IMR-90 (cell line): ENCODE measurements around the gene ZSCAN10. TPM values are rescaled to one million over a fixed set of nuclear protein-coding genes. Genes with fewer than 3 reads are reported as not detected.

Source experiments
- ATAC-seq: fragments of 200-7000 bp; cut with Tn5 transposase; 2 replicates; pipeline ENCODE4 v1.9.1; 2020; ENCODE audit warnings: low read depth, mild to moderate bottlenecking, moderate library complexity
- BruUV-seq: library from RNA; stranded (reverse); fragments of 400-500 nt; replicated peaks from 2 replicates; lab custom pipeline; 2021; lab: Mats Ljungman, UMichigan
- CTCF ChIA-PET: fragments of 300-600 bp; formaldehyde crosslinking; extraction: SDS; loops from one replicate; lab custom pipeline; 2021; ENCODE audit warnings: antibody characterized with exemption; lab: Yijun Ruan, JAX
- POLR2A ChIA-PET: fragments of 300-600 bp; sonication (Branson Sonifier 250); formaldehyde crosslinking; loops from one replicate; lab custom pipeline; 2022; ENCODE audit warnings: antibody characterized with exemption; ENCODE audit not compliant: unreplicated experiment; lab: Charles Lee
- DNase-seq: peaks from one replicate; pipeline ENCODE4 v3.0.0; 2013
- H2AFZ ChIP-seq: replicated peaks from 2 replicates; pipeline ENCODE3; 2013; ENCODE audit warnings: low read length, mild to moderate bottlenecking; ENCODE audit not compliant: poor library complexity
- H2AK5ac ChIP-seq: 2 replicates; pipeline ENCODE4 v1.6.1; 2013; ENCODE audit warnings: low read depth, low read length, inconsistent platforms
- H2AK9ac ChIP-seq: replicated peaks from 2 replicates; pipeline ENCODE3; 2013; ENCODE audit warnings: mild to moderate bottlenecking, low read depth, low read length, moderate library complexity; ENCODE audit not compliant: poor library complexity
- H2BK120ac ChIP-seq: 2 replicates; pipeline ENCODE4 v1.6.1; 2013; ENCODE audit warnings: low read depth, low read length, inconsistent platforms
- H2BK15ac ChIP-seq: 3 replicates; pipeline ENCODE4 v1.6.1; 2013; ENCODE audit warnings: low read depth, low read length, inconsistent platforms
- H2BK20ac ChIP-seq: 2 replicates; pipeline ENCODE4 v1.6.1; 2013; ENCODE audit warnings: low read depth, mild to moderate bottlenecking, inconsistent platforms, low read length, moderate library complexity
- H2BK5ac ChIP-seq: 2 replicates; pipeline ENCODE4 v1.6.1; 2013; ENCODE audit warnings: mild to moderate bottlenecking, low read depth, low read length, inconsistent platforms; ENCODE audit not compliant: poor library complexity, severe bottlenecking
- H3K14ac ChIP-seq: replicated peaks from 2 replicates; pipeline ENCODE4 v1.6.1; 2013; ENCODE audit warnings: low read depth, low read length, inconsistent platforms
- H3K18ac ChIP-seq: 2 replicates; pipeline ENCODE4 v1.6.1; 2013; ENCODE audit warnings: low read depth, low read length, control low read depth
- H3K23ac ChIP-seq: 2 replicates; pipeline ENCODE4 v1.6.1; 2013; ENCODE audit warnings: low read depth, low read length, inconsistent platforms
- H3K27ac ChIP-seq: 2 replicates; pipeline ENCODE4 v1.5.1; 2013; ENCODE audit warnings: mild to moderate bottlenecking, control low read depth, low read length; ENCODE audit not compliant: insufficient read depth
- H3K27me3 ChIP-seq: 2 replicates; pipeline ENCODE4 v1.6.1; 2013; ENCODE audit warnings: low read length; ENCODE audit not compliant: control insufficient read depth, insufficient read depth
- H3K36me3 ChIP-seq: 2 replicates; pipeline ENCODE4 v1.6.1; 2013; ENCODE audit warnings: low read length, mixed read lengths; ENCODE audit not compliant: control insufficient read depth, insufficient read depth
- H3K4ac ChIP-seq: 2 replicates; pipeline ENCODE4 v1.6.1; 2013; ENCODE audit warnings: low read depth, low read length, inconsistent platforms
- H3K4me1 ChIP-seq: 2 replicates; pipeline ENCODE4 v1.6.1; 2013; ENCODE audit warnings: low read length, mixed read lengths; ENCODE audit not compliant: control insufficient read depth, insufficient read depth
- H3K4me2 ChIP-seq: 2 replicates; pipeline ENCODE4 v1.6.1; 2013; ENCODE audit warnings: low read depth, mild to moderate bottlenecking, control low read depth, low read length, moderate library complexity
- H3K4me3 ChIP-seq: 2 replicates; pipeline ENCODE4 v1.5.1; 2013; ENCODE audit warnings: low read depth, mild to moderate bottlenecking, control low read depth, low read length, moderate library complexity; ENCODE audit not compliant: insufficient read depth
- H3K56ac ChIP-seq: 2 replicates; pipeline ENCODE4 v1.6.1; 2013; ENCODE audit warnings: low read length, inconsistent platforms; ENCODE audit not compliant: insufficient read depth; ENCODE audit errors: extremely low read depth
- H3K79me1 ChIP-seq, 2 experiments: 2 replicates each; pipeline ENCODE4 v1.6.1; 2013; ENCODE audit warnings: low read length in 2 of 2, inconsistent platforms in 1 of 2, low read depth in 1 of 2
- H3K9ac ChIP-seq: 2 replicates; pipeline ENCODE4 v1.6.1; 2013; ENCODE audit warnings: low read depth, low read length, control low read depth
- H3K9me1 ChIP-seq: 2 replicates; pipeline ENCODE4 v1.6.1; 2013; ENCODE audit warnings: low read length, inconsistent platforms; ENCODE audit not compliant: insufficient read depth
- H3K9me3 ChIP-seq: 2 replicates; pipeline ENCODE4 v1.6.1; 2013; ENCODE audit warnings: low read length; ENCODE audit not compliant: control insufficient read depth, insufficient read depth
- H4K20me1 ChIP-seq: 2 replicates; pipeline ENCODE4 v1.6.1; 2013; ENCODE audit warnings: low read length, inconsistent platforms; ENCODE audit not compliant: insufficient read depth
- H4K5ac ChIP-seq: 2 replicates; pipeline ENCODE4 v1.6.1; 2013; ENCODE audit warnings: mild to moderate bottlenecking, low read depth, low read length, control low read depth
- H4K8ac ChIP-seq, 2 experiments: 2 replicates each; pipeline ENCODE4 v1.6.1; 2013; ENCODE audit warnings: low read depth in 2 of 2, low read length in 2 of 2, control low read depth in 1 of 2, inconsistent platforms in 1 of 2
- H4K91ac ChIP-seq: 2 replicates; pipeline ENCODE4 v1.6.1; 2013; ENCODE audit warnings: low read depth, low read length, inconsistent platforms; ENCODE audit not compliant: insufficient read depth
- BHLHE40 ChIP-seq: fragments of 150-350 bp; IDR thresholded peaks from 2 replicates; pipeline ENCODE4 v1.6.1; 2016; ENCODE audit warnings: mild to moderate bottlenecking, low read depth, low read length
- CEBPB ChIP-seq: IDR thresholded peaks from 2 replicates; pipeline ENCODE4 v1.6.1; 2012; ENCODE audit warnings: low read depth, low read length, improper control_type of control experiment
- CHD1 ChIP-seq: IDR thresholded peaks from 2 replicates; pipeline ENCODE4 v1.6.1; 2012; ENCODE audit warnings: low read depth, low read length, improper control_type of control experiment
- FOS ChIP-seq: fragments of 150-350 bp; IDR thresholded peaks from 2 replicates; pipeline ENCODE4 v1.6.1; 2016; ENCODE audit warnings: low read depth, low read length
- MAZ ChIP-seq: IDR thresholded peaks from 2 replicates; pipeline ENCODE4 v1.6.1; 2012; ENCODE audit warnings: low read depth, mild to moderate bottlenecking, low read length, improper control_type of control experiment, moderate library complexity, borderline replicate concordance
- MXI1 ChIP-seq: IDR thresholded peaks from 2 replicates; pipeline ENCODE4 v1.6.1; 2012; ENCODE audit warnings: low read depth, mild to moderate bottlenecking, low read length, moderate library complexity, borderline replicate concordance
- NFE2L2 ChIP-seq: fragments of 150-350 bp; IDR thresholded peaks from 2 replicates; pipeline ENCODE4 v1.6.1; 2016; ENCODE audit warnings: low read depth, mild to moderate bottlenecking, low read length
- POLR2A ChIP-seq: IDR thresholded peaks from 2 replicates; pipeline ENCODE4 v1.6.1; 2012; ENCODE audit warnings: mild to moderate bottlenecking, low read depth, low read length
- RAD21 ChIP-seq: IDR thresholded peaks from 2 replicates; pipeline ENCODE4 v1.6.1; 2012; ENCODE audit warnings: low read length, improper control_type of control experiment
- RFX5 ChIP-seq: IDR thresholded peaks from 2 replicates; pipeline ENCODE4 v1.8.0; 2012; ENCODE audit warnings: low read depth, mild to moderate bottlenecking, low read length, moderate library complexity
- SMC3 ChIP-seq: fragments of 150-350 bp; IDR thresholded peaks from 2 replicates; pipeline ENCODE4 v1.6.1; 2016; ENCODE audit warnings: low read depth, mild to moderate bottlenecking, antibody characterized with exemption, low read length, moderate library complexity
- WGBS, 2 experiments: methylation state at CpG; one replicate each; pipeline versions ENCODE4 v1.1.5 to v1.1.7; 2013; ENCODE audit warnings: missing lambda C conversion rate in 2 of 2; ENCODE audit not compliant: insufficient read length in 1 of 2; ENCODE audit errors: extremely low coverage in 2 of 2; 5-methylcytosine and 5-hydroxymethylcytosine counted together
- dilution Hi-C: fragments of 300-500 bp; cut with HindIII; formaldehyde crosslinking; loops from one replicate; pipeline ENCODE4 v1.14.3; 2018; ENCODE audit warnings: low sequenced_read_pairs; ENCODE audit not compliant: unreplicated experiment
- in situ Hi-C: fragments of 300-500 bp; cut with MboI; formaldehyde crosslinking; loops from 3 replicates; pipeline ENCODE4 v1.14.3; 2019; ENCODE audit warnings: low sequenced_read_pairs, inconsistent platforms, mixed read lengths
- intact Hi-C: fragments of 100-400 bp; cut with micrococcal nuclease; formaldehyde crosslinking; loops from 2 replicates; pipeline ENCODE4 v1.10.0; 2022
- polyA plus RNA-seq, 3 experiments: library from polyadenylated mRNA; depleted of rRNA; stranded (reverse); fragments of >200 nt; gene quantifications; 2 replicates each; pipeline ENCODE4 v1.2.3, GENCODE V29; 2012; ENCODE audit warnings: low replicate concordance in 1 of 3
- total RNA-seq: library from RNA; depleted of rRNA; stranded (reverse); fragments of >200 nt; gene quantifications from 2 replicates; pipeline ENCODE4 v1.2.3, GENCODE V29; 2012
- TF ChIP-seq, protein P1 (sequence below): fragments of 150-350 bp; IDR thresholded peaks from 2 replicates; pipeline ENCODE4 v1.6.1; 2016; ENCODE audit warnings: low read depth, mild to moderate bottlenecking, low read length, moderate library complexity, borderline replicate concordance
- TF ChIP-seq, protein P2 (sequence below): conservative IDR thresholded peaks from 2 replicates; pipeline ENCODE4 v1.5.1; 2012; ENCODE audit warnings: mild to moderate bottlenecking, low read depth, low read length, improper control_type of control experiment
- TF ChIP-seq, protein P3 (sequence below): fragments of 150-350 bp; IDR thresholded peaks from 2 replicates; pipeline ENCODE4 v1.6.1; 2017; ENCODE audit warnings: mild to moderate bottlenecking, antibody characterized with exemption, low read length, low read depth

ZSCAN10 gene
- total and polyA plus RNA-seq, 2 of the 4 experiments (the other 2 are of a cell fraction) = not detected

DNA sequence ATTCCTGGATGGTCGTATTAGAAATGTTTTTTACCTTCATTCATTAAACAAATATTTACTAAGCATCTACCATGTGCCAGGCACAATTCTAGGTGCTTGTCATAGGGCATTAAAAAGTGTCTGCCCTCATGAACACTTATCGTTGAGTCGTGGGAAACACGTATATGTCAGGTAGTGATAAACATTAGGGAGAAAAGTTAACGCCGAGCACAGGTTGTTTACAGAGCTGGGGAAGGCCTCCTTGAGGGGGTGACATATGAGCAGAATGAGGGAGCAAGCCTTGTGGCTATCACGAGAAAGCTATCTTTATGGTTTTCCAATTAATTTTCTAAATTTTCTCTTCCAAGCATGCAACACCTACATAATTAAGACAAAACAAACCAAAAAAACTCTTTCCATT, 34.8 kb upstream of the ZSCAN10 start:
- no peak for DNase-seq
- Histone ChIP-seq H3K4me2 (peak overlapping the region; percentile 91), H4K91ac (peak overlapping the region; percentile 89), H4K8ac (peak overlapping the region; percentile 93 to 97), H4K20me1 (no peaks in the 10 kb centered on the region; the same call in 1 of the 2 replicates), H3K4me3 (peak overlapping the region; percentile 73), H3K14ac (no peak overlapping the region), H3K23ac (peak overlapping the region; percentile 21; the same call in 1 of the 2 replicates), H3K56ac (peak overlapping the region; percentile 46; the same call in 1 of the 2 replicates), H2AK5ac (peak overlapping the region; percentile 74), H3K9ac (peak overlapping the region; percentile 89), H2AK9ac (peak overlapping the region; percentile 76), H3K4ac (0 out of 2 replicates have a peak overlapping the region, but pooled peaks have one; percentile 90), H3K18ac (no peak overlapping the region), H2AFZ (no peak overlapping the region), H3K9me1 (no peaks in the 10 kb centered on the region), H2BK5ac (no peak overlapping the region), H2BK20ac (no peak overlapping the region), H3K9me3 (no peaks in the 10 kb centered on the region), H3K36me3 (peaks cover 6% of the 10 kb centered on the region; the same call in 1 of the 2 replicates), H3K79me1 (peaks cover 23 to 41% of the 10 kb centered on the region in 2 experiments), H2BK120ac (no peak overlapping the region), H2BK15ac (no peak overlapping the region), H4K5ac (peak overlapping the region; percentile 92), H3K27me3 (no peaks in the 10 kb centered on the region), H3K4me1 (peaks cover 7% of the 10 kb centered on the region), H3K27ac (peak overlapping the region; percentile 82)
- ATAC-seq = no peak
- ChIA-PET CTCF (no interaction called here), POLR2A (no interaction called here)
- no TSS peak for BruUV-seq
- TF ChIP-seq CEBPB = no peak
- no peak for TF ChIP-seq BHLHE40
- TF ChIP-seq RFX5 = no peak
- no peak for TF ChIP-seq CHD1
- no peak for TF ChIP-seq NFE2L2
- TF ChIP-seq RAD21 = no peak
- TF ChIP-seq, protein P1, sequence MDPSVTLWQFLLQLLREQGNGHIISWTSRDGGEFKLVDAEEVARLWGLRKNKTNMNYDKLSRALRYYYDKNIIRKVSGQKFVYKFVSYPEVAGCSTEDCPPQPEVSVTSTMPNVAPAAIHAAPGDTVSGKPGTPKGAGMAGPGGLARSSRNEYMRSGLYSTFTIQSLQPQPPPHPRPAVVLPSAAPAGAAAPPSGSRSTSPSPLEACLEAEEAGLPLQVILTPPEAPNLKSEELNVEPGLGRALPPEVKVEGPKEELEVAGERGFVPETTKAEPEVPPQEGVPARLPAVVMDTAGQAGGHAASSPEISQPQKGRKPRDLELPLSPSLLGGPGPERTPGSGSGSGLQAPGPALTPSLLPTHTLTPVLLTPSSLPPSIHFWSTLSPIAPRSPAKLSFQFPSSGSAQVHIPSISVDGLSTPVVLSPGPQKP = no peak
- TF ChIP-seq, protein P2, sequence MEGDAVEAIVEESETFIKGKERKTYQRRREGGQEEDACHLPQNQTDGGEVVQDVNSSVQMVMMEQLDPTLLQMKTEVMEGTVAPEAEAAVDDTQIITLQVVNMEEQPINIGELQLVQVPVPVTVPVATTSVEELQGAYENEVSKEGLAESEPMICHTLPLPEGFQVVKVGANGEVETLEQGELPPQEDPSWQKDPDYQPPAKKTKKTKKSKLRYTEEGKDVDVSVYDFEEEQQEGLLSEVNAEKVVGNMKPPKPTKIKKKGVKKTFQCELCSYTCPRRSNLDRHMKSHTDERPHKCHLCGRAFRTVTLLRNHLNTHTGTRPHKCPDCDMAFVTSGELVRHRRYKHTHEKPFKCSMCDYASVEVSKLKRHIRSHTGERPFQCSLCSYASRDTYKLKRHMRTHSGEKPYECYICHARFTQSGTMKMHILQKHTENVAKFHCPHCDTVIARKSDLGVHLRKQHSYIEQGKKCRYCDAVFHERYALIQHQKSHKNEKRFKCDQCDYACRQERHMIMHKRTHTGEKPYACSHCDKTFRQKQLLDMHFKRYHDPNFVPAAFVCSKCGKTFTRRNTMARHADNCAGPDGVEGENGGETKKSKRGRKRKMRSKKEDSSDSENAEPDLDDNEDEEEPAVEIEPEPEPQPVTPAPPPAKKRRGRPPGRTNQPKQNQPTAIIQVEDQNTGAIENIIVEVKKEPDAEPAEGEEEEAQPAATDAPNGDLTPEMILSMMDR = no peak
- TF ChIP-seq MAZ = no peak
- TF ChIP-seq MXI1 = no peak
- TF ChIP-seq, protein P3, sequence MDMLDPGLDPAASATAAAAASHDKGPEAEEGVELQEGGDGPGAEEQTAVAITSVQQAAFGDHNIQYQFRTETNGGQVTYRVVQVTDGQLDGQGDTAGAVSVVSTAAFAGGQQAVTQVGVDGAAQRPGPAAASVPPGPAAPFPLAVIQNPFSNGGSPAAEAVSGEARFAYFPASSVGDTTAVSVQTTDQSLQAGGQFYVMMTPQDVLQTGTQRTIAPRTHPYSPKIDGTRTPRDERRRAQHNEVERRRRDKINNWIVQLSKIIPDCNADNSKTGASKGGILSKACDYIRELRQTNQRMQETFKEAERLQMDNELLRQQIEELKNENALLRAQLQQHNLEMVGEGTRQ = no peak
- TF ChIP-seq POLR2A = no peak
- TF ChIP-seq SMC3 = no peak
- no peak for TF ChIP-seq FOS
- intact Hi-C loops = loop anchor here (2.0 kb wide), 1 partner anchor 33 kb away; no protein-coding TSS in a partner anchor
- dilution Hi-C loops = no loop called here
- 69% methylated on average over 2 of the region's 7 CpGs; no CpG with 5 or more reads in 1 of the 2 experiments for WGBS, 2 experiments
- in situ Hi-C loops = no loop called here
